Endothelial cell of umbilical vein (primary cell): ENCODE data around the gene LENEP. TPM values are rescaled to one million over a fixed set of nuclear protein-coding genes. Genes with fewer than 3 reads are reported as not detected.
A peak's percentile ranks its signal among the peaks of the same experiment; 100 is the strongest.

Experiments
- BruUV-seq: library from RNA; stranded (reverse); fragments of 400-500 nt; replicated peaks from 2 replicates; lab custom pipeline; 2021; lab: Mats Ljungman, UMichigan
- CTCF ChIA-PET: fragments of 300-600, 350-600 bp; sonication (Branson Sonifier 250); formaldehyde crosslinking; loops from one replicate; lab custom pipeline; 2021; ENCODE audit warnings: antibody characterized with exemption, inconsistent platforms; lab: Charles Lee
- POLR2A ChIA-PET: fragments of 300-600, 350-600 bp; sonication (Branson Sonifier 250); formaldehyde crosslinking; loops from one replicate; lab custom pipeline; 2021; ENCODE audit warnings: antibody characterized with exemption, inconsistent platforms; lab: Charles Lee
- DNase-seq: peaks from one replicate; pipeline ENCODE4 v3.0.0-alpha.2; 2011; ENCODE audit warnings: low read depth, low spot score
- FAIRE-seq: peaks from 2 replicates; lab custom pipeline; 2011; peaks lifted over from hg19 to GRCh38; lab: Jason Lieb, UNC
- H2AFZ ChIP-seq: 2 replicates; pipeline ENCODE4 v1.6.0; 2012; ENCODE audit warnings: low read depth, low read length, control low read depth, inconsistent platforms
- H3K27ac ChIP-seq: 2 replicates; pipeline ENCODE4 v1.5.1; 2011; ENCODE audit warnings: low read depth, mild to moderate bottlenecking, control low read depth, low read length, moderate library complexity; ENCODE audit not compliant: insufficient read depth
- H3K27me3 ChIP-seq, 2 experiments: 2 replicates each; pipeline versions ENCODE4 v1.6.0 to v1.6.1; 2011; ENCODE audit warnings: low read length in 2 of 2, mixed read lengths in 1 of 2; ENCODE audit not compliant: control insufficient read depth in 2 of 2, insufficient read depth in 2 of 2
- H3K36me3 ChIP-seq, 2 experiments: 2 replicates in 1 of 2; 3 replicates in 1 of 2; pipeline ENCODE4 v1.5.1; 2011; ENCODE audit warnings: low read length in 2 of 2, mild to moderate bottlenecking in 1 of 2, moderate library complexity in 1 of 2; ENCODE audit not compliant: control insufficient read depth in 2 of 2, insufficient read depth in 2 of 2; ENCODE audit errors: extremely low read depth in 1 of 2
- H3K4me1 ChIP-seq: 3 replicates; pipeline ENCODE4 v1.5.1; 2011; ENCODE audit warnings: mild to moderate bottlenecking, low read length; ENCODE audit not compliant: control insufficient read depth, insufficient read depth; ENCODE audit errors: extremely low read depth
- H3K4me2 ChIP-seq: 2 replicates; pipeline ENCODE4 v1.6.1; 2011; ENCODE audit warnings: low read length, control low read depth, mixed read lengths; ENCODE audit not compliant: insufficient read depth
- H3K4me3 ChIP-seq, 3 experiments: fragments of 200-600 bp in 1 of 3; sonication (generic), shearing (Covaris generic) in 1 of 3; replicated peaks in 1 of 3; 2 replicates each; pipeline ENCODE4 v1.5.1; 2011 to 2016; ENCODE audit warnings: control low read depth in 3 of 3, low read length in 3 of 3, mild to moderate bottlenecking in 2 of 3, inconsistent platforms in 1 of 3, low read depth in 1 of 3, moderate library complexity in 1 of 3; ENCODE audit not compliant: insufficient read depth in 1 of 3
- H3K79me2 ChIP-seq: 2 replicates; pipeline ENCODE4 v1.6.0; 2012; ENCODE audit warnings: low read length, inconsistent platforms; ENCODE audit not compliant: control insufficient read depth, insufficient read depth
- H3K9ac ChIP-seq: replicated peaks from 2 replicates; pipeline ENCODE3; 2011; ENCODE audit warnings: low read length, control low read depth; ENCODE audit not compliant: insufficient read depth; ENCODE audit errors: extremely low read depth
- H3K9me1 ChIP-seq: replicated peaks from 3 replicates; pipeline ENCODE4 v1.6.0; 2011; ENCODE audit warnings: mild to moderate bottlenecking, low read length; ENCODE audit not compliant: control insufficient read depth, insufficient read depth; ENCODE audit errors: extremely low read depth
- H3K9me3 ChIP-seq: replicated peaks from 2 replicates; pipeline ENCODE4 v1.5.1; 2012; ENCODE audit warnings: low read length, inconsistent platforms; ENCODE audit not compliant: control insufficient read depth, insufficient read depth
- H4K20me1 ChIP-seq: replicated peaks from 2 replicates; pipeline ENCODE3; 2011; ENCODE audit warnings: mild to moderate bottlenecking, low read length; ENCODE audit not compliant: control insufficient read depth, insufficient read depth; ENCODE audit errors: extremely low read depth
- CTCF ChIP-seq, 2 donors: IDR thresholded peaks; 1 replicate in 1 of 2; 2 replicates in 1 of 2; pipeline ENCODE4 v1.5.1; 2011; ENCODE audit warnings: low read length in 2 of 2, mild to moderate bottlenecking in 2 of 2, moderate library complexity in 2 of 2, control low read depth in 1 of 2, inconsistent platforms in 1 of 2, low read depth in 1 of 2; ENCODE audit not compliant: insufficient read depth in 1 of 2; ENCODE audit errors: extremely low read depth in 1 of 2
- GATA2 ChIP-seq: IDR thresholded peaks from 2 replicates; pipeline ENCODE4 v1.7.0; 2011; ENCODE audit warnings: low read depth, mild to moderate bottlenecking, moderate library complexity, mixed read lengths, low read length; ENCODE audit not compliant: insufficient read length, insufficient read depth
- MAX ChIP-seq: IDR thresholded peaks from 2 replicates; pipeline ENCODE4 v1.6.1; 2011; ENCODE audit not compliant: insufficient read depth, insufficient read length
- POLR2A ChIP-seq: IDR thresholded peaks from 2 replicates; pipeline ENCODE4 v1.6.1; 2012; ENCODE audit warnings: low read depth, mild to moderate bottlenecking, control low read depth, low read length
- POLR2AphosphoS5 ChIP-seq: IDR thresholded peaks from 2 replicates; pipeline ENCODE4 v1.6.1; 2012; ENCODE audit warnings: low read depth, mild to moderate bottlenecking, control low read depth, low read length, moderate library complexity; ENCODE audit not compliant: insufficient read depth
- dilution Hi-C: fragments of 300-500 bp; cut with MboI; formaldehyde crosslinking; loops from one replicate; pipeline ENCODE4 v1.15.0; 2019; ENCODE audit warnings: low sequenced_read_pairs; ENCODE audit not compliant: extremely low pct_ligation_motif_present
- intact Hi-C: fragments of 100-400 bp; cut with micrococcal nuclease; formaldehyde crosslinking; loops from one replicate; pipeline ENCODE4 v1.10.0; 2022
- polyA plus RNA-seq, 4 experiments: library from polyadenylated mRNA; depleted of rRNA in 3 of 4; stranded (reverse) in 3 of 4; unstranded in 1 of 4; fragments of >200 nt; gene quantifications; 2 replicates each; pipeline versions ENCODE4 v1.2.1 to v1.2.3, GENCODE V29; 2011 to 2012; ENCODE audit warnings: missing spikeins in 1 of 4
- total RNA-seq: library from RNA; stranded (reverse); gene quantifications from 2 replicates; pipeline ENCODE4 v1.2.3, GENCODE V29; 2021

Gene LENEP
- total and polyA plus RNA-seq, 2 donors (not counting 3 experiments of a cell fraction or from before 2014, with no cell fraction given), result 0.64 TPM; not detected in 1

DNA sequence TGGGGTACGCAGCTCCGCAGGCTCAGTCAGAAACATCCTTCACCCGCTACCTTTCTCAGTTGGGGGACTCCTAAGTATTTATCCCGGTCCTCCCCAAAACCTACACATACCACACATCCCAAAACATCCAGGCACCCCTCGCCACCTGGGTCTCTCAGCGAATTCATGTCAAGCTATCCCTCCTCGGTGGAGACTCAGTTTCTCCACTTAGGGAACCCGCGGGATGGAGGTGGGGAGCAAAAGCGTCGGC lies 8.0 kb downstream of the LENEP start:
- Histone ChIP-seq H3K4me3 (peak overlapping the region; percentile 57 to 94 (median 61)), H3K27ac (peak overlapping the region; percentile 73), H3K4me2 (peak overlapping the region; percentile 87), H3K9ac (peak overlapping the region; percentile 30), H3K9me3 (no peaks in the 10 kb centered on the region), H3K27me3 (no peaks in the 10 kb centered on the region), H3K36me3 (no peaks in the 10 kb centered on the region), H3K4me1 (peaks cover 25% of the 10 kb centered on the region), H2AFZ (peak overlapping the region; percentile 35), H3K9me1 (no peaks in the 10 kb centered on the region), H3K79me2 (peaks cover 13% of the 10 kb centered on the region), H4K20me1 (no peaks in the 10 kb centered on the region)
- FAIRE-seq (no peak), DNase-seq (peak; percentile 62)
- BruUV-seq, result no TSS peak
- dilution Hi-C loops (no loop called here), intact Hi-C loops (loop anchor here (1.0 to 5.0 kb wide), 2 partner anchors 60 to 444 kb away; partner anchors contain the start of gene UBE2Q1)
- CTCF ChIA-PET, result interaction anchor here (3.1 to 6.5 kb wide), 4 partner anchors 13 to 64 kb away, joined by 12 to 87 read pairs (median 47); partner anchors contain the start of genes ADAM15, CKS1B, PMVK and SHC1
- POLR2A ChIA-PET, result interaction anchor here (1.0 kb wide), 1 partner anchor 29 kb away, joined by 3 read pairs; no protein-coding TSS in a partner anchor
- TF ChIP-seq POLR2A (no peak), CTCF (IDR thresholded peaks at IDR 0.05; ENCODE audit: extremely low read depth in 1 of 2, insufficient read depth in 1 of 2, low read depth in 1 of 2, low read length in 2 of 2) (no peak), POLR2AphosphoS5 (no peak), GATA2 (no peak), MAX (no peak)
